ENCODE results near the gene THBS1. TPM values are rescaled to one million over a fixed set of nuclear protein-coding genes. Genes with fewer than 3 reads are reported as not detected.

The THBS1 gene
- total RNA-seq, 1 donor from 2014 or later, result 184 TPM

GRCh38 chr15:39588531-39589192 is 7.8 kb downstream of the THBS1 start:
- no peak for DNase-seq (ENCODE audit: low spot score)

GRCh38 chr15:39589193-39589814 is 8.4 kb downstream of the THBS1 start:
- no peak for DNase-seq (ENCODE audit: low spot score)

- DNase-seq (ENCODE audit: low spot score), result no peak
These were observed 9.2 kb downstream of the THBS1 start for GRCh38 chr15:39589815-39590644.

- no peak for DNase-seq (ENCODE audit: low spot score)
These were observed 10.4 kb downstream of the THBS1 start for GRCh38 chr15:39591141-39591895.

GRCh38 chr15:39591896-39592315 is 11.0 kb downstream of the THBS1 start:
- DNase-seq (ENCODE audit: low spot score), result no peak

GRCh38 chr15:39592500-39592899 is 11.6 kb downstream of the THBS1 start:
- no peak for DNase-seq (ENCODE audit: low spot score)

- no peak for DNase-seq (ENCODE audit: low spot score)
These were observed 12.3 kb downstream of the THBS1 start for GRCh38 chr15:39593071-39593655.

GRCh38 chr15:39593656-39594445 is 13.0 kb downstream of the THBS1 start:
- DNase-seq (ENCODE audit: low spot score), result no peak

GRCh38 chr15:39594446-39595337 is 13.8 kb downstream of the THBS1 start:
- no peak for DNase-seq (ENCODE audit: low spot score)

GRCh38 chr15:39595338-39596221 is 14.7 kb downstream of the THBS1 start:
- no peak for DNase-seq (ENCODE audit: low spot score)

GRCh38 chr15:39596358-39597051 is 15.6 kb downstream of the THBS1 start:
- DNase-seq (ENCODE audit: low spot score), result no peak

- no peak for DNase-seq (ENCODE audit: low spot score)
These were observed 16.5 kb downstream of the THBS1 start for GRCh38 chr15:39597336-39597735.

- no peak for DNase-seq (ENCODE audit: low spot score)
These were observed 16.9 kb downstream of the THBS1 start for GRCh38 chr15:39597751-39598185.

GRCh38 chr15:39598186-39598850 is 17.4 kb downstream of the THBS1 start:
- DNase-seq (ENCODE audit: low spot score), result no peak

- no peak for DNase-seq (ENCODE audit: low spot score)
These were observed 18.3 kb downstream of the THBS1 start for GRCh38 chr15:39598958-39599845.

GRCh38 chr15:39599871-39600270 is 19.0 kb downstream of the THBS1 start:
- DNase-seq (ENCODE audit: low spot score), result no peak

Measured in mucosa of gallbladder (tissue), 1 donor.